CD4-positive, alpha-beta T cell (primary cell): Measurements from ENCODE around the gene ZNF761. TPM values are rescaled to one million over a fixed set of nuclear protein-coding genes. Genes with fewer than 3 reads are reported as not detected.
"Not testable (repeated sequence)": the region's sequence is repeated elsewhere in the genome, so short reads cannot be mapped to it uniquely, and the experiment has no call there.

ENCODE experiments used
- ATAC-seq: fragments of 200-7000 bp; cut with Tn5 transposase; one replicate; pipeline ENCODE4 v1.10.0; 2022; ENCODE audit warnings: mild to moderate bottlenecking; ENCODE audit not compliant: poor library complexity
- CTCF ChIA-PET: fragments of 350-600 bp; sonication (Branson Sonifier 250); formaldehyde crosslinking; loops from one replicate; lab custom pipeline; 2021; ENCODE audit warnings: antibody characterized with exemption, inconsistent platforms; lab: Charles Lee
- POLR2A ChIA-PET: fragments of 350-600 bp; sonication (Branson Sonifier 250); formaldehyde crosslinking; loops from one replicate; lab custom pipeline; 2021; ENCODE audit warnings: antibody characterized with exemption, inconsistent platforms; lab: Charles Lee
- DNase-seq, 14 experiments: peaks; one replicate each; pipeline ENCODE4 v3.0.0-alpha.2; 2013 to 2020; ENCODE audit warnings: mixed read lengths in 2 of 14
- H3K27ac ChIP-seq, 2 donors: one replicate each; pipeline versions ENCODE4 v1.5.1 to v1.7.0; 2013; ENCODE audit warnings: low read length in 2 of 2, low read depth in 1 of 2, mild to moderate bottlenecking in 1 of 2
- H3K27me3 ChIP-seq, 2 experiments: 1 replicate in 1 of 2; 2 replicates in 1 of 2; pipeline versions ENCODE4 v1.6.1 to v1.7.0; 2013; ENCODE audit warnings: low read length in 2 of 2, control low read depth in 1 of 2, mild to moderate bottlenecking in 1 of 2, moderate library complexity in 1 of 2; ENCODE audit not compliant: insufficient read depth in 2 of 2, control insufficient read depth in 1 of 2
- H3K36me3 ChIP-seq: one replicate; pipeline ENCODE4 v1.6.1; 2013; ENCODE audit warnings: low read length, control low read depth; ENCODE audit not compliant: insufficient read depth
- H3K4me1 ChIP-seq: one replicate; pipeline ENCODE4 v1.6.1; 2013; ENCODE audit warnings: low read length, control low read depth; ENCODE audit not compliant: insufficient read depth
- H3K4me3 ChIP-seq: one replicate; pipeline ENCODE4 v1.5.1; 2013; ENCODE audit warnings: mild to moderate bottlenecking, low read length, moderate library complexity
- H3K9me3 ChIP-seq, 2 experiments: 1 replicate in 1 of 2; 2 replicates in 1 of 2; pipeline versions ENCODE4 v1.6.1 to v1.7.0; 2013; ENCODE audit warnings: low read length in 2 of 2, mild to moderate bottlenecking in 2 of 2, control low read depth in 1 of 2, moderate library complexity in 1 of 2; ENCODE audit not compliant: control insufficient read depth in 1 of 2, insufficient read depth in 1 of 2
- H3K27ac Mint-ChIP-seq: one replicate; pipeline ENCODE4 v1.8.0; 2020; ENCODE audit warnings: mixed read lengths
- H3K27me3 Mint-ChIP-seq: one replicate; pipeline ENCODE4 v1.8.0; 2021; ENCODE audit warnings: mixed read lengths
- H3K36me3 Mint-ChIP-seq: one replicate; pipeline ENCODE4 v1.8.0; 2021; ENCODE audit warnings: low read depth, mixed read lengths
- H3K4me1 Mint-ChIP-seq: one replicate; pipeline ENCODE4 v1.8.0; 2021; ENCODE audit warnings: low read depth, mixed read lengths
- H3K4me3 Mint-ChIP-seq: one replicate; pipeline ENCODE4 v1.8.0; 2020; ENCODE audit warnings: mild to moderate bottlenecking, mixed read lengths
- H3K9me3 Mint-ChIP-seq: one replicate; pipeline ENCODE4 v1.8.0; 2020; ENCODE audit warnings: mixed read lengths
- intact Hi-C, 2 experiments: fragments of 100-400 bp; cut with DNase I in 1 of 2; cut with micrococcal nuclease in 1 of 2; formaldehyde crosslinking; loops; one replicate each; pipeline versions ENCODE4 v1.15.1 to v1.9.0; 2023 to 2025; cut with DNase I, micrococcal nuclease
- total RNA-seq, 174 experiments: library from RNA in 2 of 174; stranded (reverse) in 2 of 174; gene quantifications; one replicate each; pipeline ENCODE4 v1.2.3 and lab custom pipeline; 2021 to 2026
- TF ChIP-seq, protein P1 (sequence below): fragments of 200-600 bp; IDR thresholded peaks from one replicate; pipeline ENCODE4 v1.8.0; 2022; ENCODE audit warnings: antibody characterized with exemption, mild to moderate bottlenecking

Gene ZNF761
- total RNA-seq, 2 experiments from 2014 or later: 4.5 to 5.6 TPM

- Histone ChIP-seq H3K4me3 (no peak overlapping the region), H3K4me1 (peaks cover 3% of the 10 kb centered on the region), H3K27ac (no peak overlapping the region), H3K27me3 (no peaks in the 10 kb centered on the region), H3K36me3 (no peaks in the 10 kb centered on the region), H3K9me3 (no peaks in the 10 kb centered on the region)
- peaks cover 5% of the 10 kb centered on the region for H3K4me1 Mint-ChIP-seq
- no peak overlapping the region for H3K27ac Mint-ChIP-seq
- intact Hi-C loops: loop anchor here (1.0 to 2.0 kb wide), 4 partner anchors 87 to 606 kb away; no protein-coding TSS in a partner anchor
- TF ChIP-seq, protein P1, sequence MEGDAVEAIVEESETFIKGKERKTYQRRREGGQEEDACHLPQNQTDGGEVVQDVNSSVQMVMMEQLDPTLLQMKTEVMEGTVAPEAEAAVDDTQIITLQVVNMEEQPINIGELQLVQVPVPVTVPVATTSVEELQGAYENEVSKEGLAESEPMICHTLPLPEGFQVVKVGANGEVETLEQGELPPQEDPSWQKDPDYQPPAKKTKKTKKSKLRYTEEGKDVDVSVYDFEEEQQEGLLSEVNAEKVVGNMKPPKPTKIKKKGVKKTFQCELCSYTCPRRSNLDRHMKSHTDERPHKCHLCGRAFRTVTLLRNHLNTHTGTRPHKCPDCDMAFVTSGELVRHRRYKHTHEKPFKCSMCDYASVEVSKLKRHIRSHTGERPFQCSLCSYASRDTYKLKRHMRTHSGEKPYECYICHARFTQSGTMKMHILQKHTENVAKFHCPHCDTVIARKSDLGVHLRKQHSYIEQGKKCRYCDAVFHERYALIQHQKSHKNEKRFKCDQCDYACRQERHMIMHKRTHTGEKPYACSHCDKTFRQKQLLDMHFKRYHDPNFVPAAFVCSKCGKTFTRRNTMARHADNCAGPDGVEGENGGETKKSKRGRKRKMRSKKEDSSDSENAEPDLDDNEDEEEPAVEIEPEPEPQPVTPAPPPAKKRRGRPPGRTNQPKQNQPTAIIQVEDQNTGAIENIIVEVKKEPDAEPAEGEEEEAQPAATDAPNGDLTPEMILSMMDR: peak; percentile 86
- H3K9me3 Mint-ChIP-seq: no peaks in the 10 kb centered on the region
- H3K36me3 Mint-ChIP-seq: peaks cover 4% of the 10 kb centered on the region
- H3K4me3 Mint-ChIP-seq: no peak overlapping the region
- H3K27me3 Mint-ChIP-seq: peaks cover 5% of the 10 kb centered on the region
- POLR2A ChIA-PET: interaction anchor here (0.7 kb wide), 1 partner anchor 229 kb away, joined by 3 read pairs; no protein-coding TSS in a partner anchor
- DNase-seq: peak; percentile 49 to 86 (median 58)
- ATAC-seq: peak; percentile 93
- CTCF ChIA-PET: interaction anchor here (0.5 to 1.3 kb wide), 13 partner anchors 8 to 603 kb away, joined by 3 to 7 read pairs (median 3); no protein-coding TSS in a partner anchor
Observed at GRCh38 chr19:53424968-53425597, 6.7 kb upstream of the ZNF761 start.

- Histone ChIP-seq H3K4me1 (peaks cover 15% of the 10 kb centered on the region), H3K36me3 (peaks cover 28% of the 10 kb centered on the region), H3K9me3 (peaks cover 6 to 8% of the 10 kb centered on the region in 2 experiments), H3K27ac (peak overlapping the region; percentile 51 to 80), H3K27me3 (no peaks in the 10 kb centered on the region), H3K4me3 (peak overlapping the region; percentile 88)
- intact Hi-C loops: loop anchor here (5.0 kb wide), 2 partner anchors 35 to 235 kb away; partner anchors contain the start of gene ZNF765 (in 1 of the 2)
- Mint-ChIP-seq H3K36me3 (peaks cover 56% of the 10 kb centered on the region), H3K27ac (peak overlapping the region; percentile 96), H3K27me3 (no peaks in the 10 kb centered on the region), H3K4me3 (peak overlapping the region; percentile 98), H3K9me3 (peaks cover 8% of the 10 kb centered on the region), H3K4me1 (peaks cover 41% of the 10 kb centered on the region)
- TF ChIP-seq, protein P1: no peak
- DNase-seq: peak in 3 of 14 experiments; percentile 8 to 26 (median 8)
- CTCF ChIA-PET: no interaction called here
- POLR2A ChIA-PET: interaction anchor here (1.5 kb wide), 1 partner anchor 38 kb away, joined by 5 read pairs; no protein-coding TSS in a partner anchor
- peak; percentile 43 for ATAC-seq
Observed at GRCh38 chr19:53432088-53432661, 391 bp downstream of the ZNF761 start.

GRCh38 chr19:53443809-53444208, 12.0 kb downstream of the ZNF761 start:
- H3K4me3 ChIP-seq, CTCF ChIA-PET, DNase-seq, H3K27ac Mint-ChIP-seq, H3K4me3 Mint-ChIP-seq, H3K27me3 Mint-ChIP-seq, H3K4me1 Mint-ChIP-seq, ATAC-seq, POLR2A ChIA-PET, H3K27me3 ChIP-seq, intact Hi-C loops, H3K4me1 ChIP-seq, H3K27ac ChIP-seq: not testable (repeated sequence)
- H3K36me3 Mint-ChIP-seq: peaks cover 97% of the 10 kb centered on the region
- Histone ChIP-seq H3K9me3 (peaks cover 53 to 61% of the 10 kb centered on the region in 2 experiments), H3K36me3 (peaks cover 24% of the 10 kb centered on the region)
- peaks cover 23% of the 10 kb centered on the region for H3K9me3 Mint-ChIP-seq

GRCh38 chr19:53447196-53447595, 15.4 kb downstream of the ZNF761 start:
- H3K27me3 Mint-ChIP-seq, H3K4me1 ChIP-seq, intact Hi-C loops, POLR2A ChIA-PET, H3K27me3 ChIP-seq, H3K4me3 ChIP-seq, ATAC-seq, CTCF ChIA-PET, H3K27ac ChIP-seq, H3K4me1 Mint-ChIP-seq, H3K27ac Mint-ChIP-seq, DNase-seq, H3K4me3 Mint-ChIP-seq: not testable (repeated sequence)
- H3K9me3 Mint-ChIP-seq: peaks cover 26% of the 10 kb centered on the region
- Histone ChIP-seq H3K9me3 (peaks cover 51 to 64% of the 10 kb centered on the region in 2 experiments), H3K36me3 (peaks cover 31% of the 10 kb centered on the region)
- peaks cover 97% of the 10 kb centered on the region for H3K36me3 Mint-ChIP-seq
